HEK293 (cell line): ENCODE results near the gene MAN1C1.
A peak's percentile ranks its signal among the peaks of the same experiment; 100 is the strongest.

Experiments
- CTCF ChIA-PET: fragments of 350-600 bp; formaldehyde crosslinking; extraction: SDS; loops from one replicate; lab custom pipeline; 2021; ENCODE audit warnings: antibody characterized with exemption; lab: Yijun Ruan, JAX
- POLR2A ChIA-PET: fragments of 300-600 bp; formaldehyde crosslinking; extraction: SDS; loops from one replicate; lab custom pipeline; 2020; ENCODE audit warnings: antibody characterized with exemption, inconsistent platforms; lab: Yijun Ruan, JAX
- H3K27ac ChIP-seq: fragments of 200-500 bp; sonication (Bioruptor generic); 2 replicates; pipeline ENCODE4 v1.5.1; 2014; ENCODE audit warnings: low read depth, low read length, control low read depth, inconsistent platforms; ENCODE audit errors: extremely low read depth
- H3K36me3 ChIP-seq, 2 experiments: fragments of 200-500 bp in 1 of 2; sonication (Bioruptor generic) in 1 of 2; 1 replicate in 1 of 2; 2 replicates in 1 of 2; pipeline ENCODE4 v1.5.1; 2014 to 2017; ENCODE audit warnings: inconsistent platforms in 2 of 2, low read length in 2 of 2; ENCODE audit not compliant: control insufficient read depth in 2 of 2, insufficient read depth in 1 of 2
- H3K4me1 ChIP-seq: fragments of 200-500 bp; sonication (Bioruptor generic); 2 replicates; pipeline ENCODE4 v1.5.1; 2014; ENCODE audit warnings: mild to moderate bottlenecking, low read length, inconsistent platforms; ENCODE audit not compliant: control insufficient read depth, insufficient read depth
- H3K4me3 ChIP-seq: 2 replicates; pipeline ENCODE4 v1.5.1; 2011; ENCODE audit warnings: low read depth, mild to moderate bottlenecking, control low read depth, low read length, moderate library complexity
- H3K9me3 ChIP-seq: fragments of 200-500 bp; sonication (Bioruptor generic); 2 replicates; pipeline ENCODE4 v1.5.1; 2014; ENCODE audit warnings: low read depth, low read length, inconsistent platforms; ENCODE audit not compliant: control insufficient read depth, insufficient read depth
- EGR2 ChIP-seq: fragments of 450-650 bp; formaldehyde crosslinking; IDR thresholded peaks from 2 replicates; pipeline ENCODE4 v1.5.1; 2016; ENCODE audit warnings: low read depth, missing biosample characterization, missing genetic modification characterization
- HOXD13 ChIP-seq: sonication (generic); formaldehyde crosslinking; IDR thresholded peaks from 2 replicates; pipeline ENCODE4 v1.8.0; 2022; ENCODE audit warnings: missing genetic modification reagents, borderline replicate concordance
- PRDM1 ChIP-seq: fragments of 450-650 bp; formaldehyde crosslinking; IDR thresholded peaks from 2 replicates; pipeline ENCODE4; 2016; ENCODE audit warnings: missing biosample characterization, missing genetic modification characterization
- PRDM2 ChIP-seq: fragments of 450-650 bp; formaldehyde crosslinking; IDR thresholded peaks from 2 replicates; pipeline ENCODE4 v1.5.1; 2016; ENCODE audit warnings: missing biosample characterization, missing genetic modification characterization, borderline replicate concordance
- SP2 ChIP-seq: fragments of 450-650 bp; formaldehyde crosslinking; IDR thresholded peaks from 2 replicates; pipeline ENCODE4 v1.5.1; 2016; ENCODE audit warnings: missing biosample characterization, missing genetic modification characterization
- SP3 ChIP-seq: fragments of 450-650 bp; formaldehyde crosslinking; IDR thresholded peaks from 2 replicates; pipeline ENCODE4 v1.5.1; 2016; ENCODE audit warnings: missing biosample characterization, missing genetic modification characterization
- SP7 ChIP-seq: fragments of 450-650 bp; formaldehyde crosslinking; IDR thresholded peaks from 2 replicates; pipeline ENCODE4 v1.5.1; 2016; ENCODE audit warnings: missing biosample characterization, missing genetic modification characterization
- TSHZ1 ChIP-seq: fragments of 450-650 bp; formaldehyde crosslinking; IDR thresholded peaks from 2 replicates; pipeline ENCODE4 v1.5.1; 2016; ENCODE audit warnings: missing biosample characterization, missing genetic modification characterization, borderline replicate concordance
- ZFHX2 ChIP-seq: fragments of 450-650 bp; formaldehyde crosslinking; conservative IDR thresholded peaks from 2 replicates; pipeline ENCODE4 v1.5.1; 2016; ENCODE audit warnings: missing biosample characterization, missing genetic modification characterization
- ZNF214 ChIP-seq: fragments of 450-650 bp; formaldehyde crosslinking; IDR thresholded peaks from 2 replicates; pipeline ENCODE4 v1.5.1; 2017; ENCODE audit warnings: missing biosample characterization, mild to moderate bottlenecking, missing genetic modification characterization, borderline replicate concordance
- ZNF26 ChIP-seq: fragments of 450-650 bp; formaldehyde crosslinking; IDR thresholded peaks from 2 replicates; pipeline ENCODE4 v1.5.1; 2016; ENCODE audit warnings: missing biosample characterization, missing genetic modification characterization
- ZNF274 ChIP-seq, 2 experiments: fragments of 200-500 bp in 1 of 2; fragments of 450-650 bp in 1 of 2; sonication (Bioruptor generic) in 1 of 2; formaldehyde crosslinking in 1 of 2; IDR thresholded peaks; 2 replicates each; pipeline versions ENCODE4 v1.5.1 to v1.6.1; 2014 to 2016; ENCODE audit warnings: borderline replicate concordance in 1 of 2, inconsistent platforms in 1 of 2, low read length in 1 of 2, missing biosample characterization in 1 of 2, missing genetic modification characterization in 1 of 2
- ZNF335 ChIP-seq: fragments of 450-650 bp; formaldehyde crosslinking; conservative IDR thresholded peaks from 2 replicates; pipeline ENCODE4 v1.5.1; 2016; ENCODE audit warnings: missing biosample characterization, missing genetic modification characterization
- ZNF362 ChIP-seq: fragments of 450-650 bp; formaldehyde crosslinking; IDR thresholded peaks from 2 replicates; pipeline ENCODE4 v1.5.1; 2016; ENCODE audit warnings: missing biosample characterization, missing genetic modification characterization

MAN1C1 gene

GRCh38 chr1:25611843-25612242, 4.7 kb upstream of the MAN1C1 start:
- ChIA-PET CTCF (interaction anchor here (0.7 to 1.0 kb wide), 3 partner anchors 136 to 186 kb away, joined by 3 to 5 read pairs (median 4); no protein-coding TSS in a partner anchor), POLR2A (interaction anchor here (0.6 kb wide), 2 partner anchors 39 to 175 kb away, joined by 4 to 8 read pairs; no protein-coding TSS in a partner anchor)
- TF ChIP-seq ZNF274 (IDR thresholded peaks at IDR 0.05; ENCODE audit: low read length) (no peak), ZNF274 (tag by site-specific recombination; IDR thresholded peaks at IDR 0.05; ENCODE audit: borderline replicate concordance) (no peak), SP3 (tag by site-specific recombination) (no peak), ZNF335 (no peak), EGR2 (peak; percentile 36; the same call in 1 of the 2 replicates), PRDM2 (no peak), PRDM1 (tag by site-specific recombination) (peak; percentile 94), TSHZ1 (tag by site-specific recombination) (no peak), HOXD13 (CRISPR knock-in tag) (no peak), ZNF362 (tag by site-specific recombination) (no peak), ZFHX2 (tag by site-specific recombination) (peak; percentile 40; the same call in 1 of the 2 replicates), ZNF214 (tag by site-specific recombination) (no peak), SP2 (no peak), ZNF26 (no peak), SP7 (no peak)
- Histone ChIP-seq H3K27ac (no peak overlapping the region), H3K9me3 (no peaks in the 10 kb centered on the region), H3K36me3 (no peaks in the 10 kb centered on the region), H3K4me3 (no peak overlapping the region), H3K4me1 (no peaks in the 10 kb centered on the region)
